ENCODE measurements around the gene BMI1.

BMI1 gene

GRCh38 chr10:22319980-22320558 is 830 bp upstream of the BMI1 start:
- no peak for DNase-seq

DNA sequence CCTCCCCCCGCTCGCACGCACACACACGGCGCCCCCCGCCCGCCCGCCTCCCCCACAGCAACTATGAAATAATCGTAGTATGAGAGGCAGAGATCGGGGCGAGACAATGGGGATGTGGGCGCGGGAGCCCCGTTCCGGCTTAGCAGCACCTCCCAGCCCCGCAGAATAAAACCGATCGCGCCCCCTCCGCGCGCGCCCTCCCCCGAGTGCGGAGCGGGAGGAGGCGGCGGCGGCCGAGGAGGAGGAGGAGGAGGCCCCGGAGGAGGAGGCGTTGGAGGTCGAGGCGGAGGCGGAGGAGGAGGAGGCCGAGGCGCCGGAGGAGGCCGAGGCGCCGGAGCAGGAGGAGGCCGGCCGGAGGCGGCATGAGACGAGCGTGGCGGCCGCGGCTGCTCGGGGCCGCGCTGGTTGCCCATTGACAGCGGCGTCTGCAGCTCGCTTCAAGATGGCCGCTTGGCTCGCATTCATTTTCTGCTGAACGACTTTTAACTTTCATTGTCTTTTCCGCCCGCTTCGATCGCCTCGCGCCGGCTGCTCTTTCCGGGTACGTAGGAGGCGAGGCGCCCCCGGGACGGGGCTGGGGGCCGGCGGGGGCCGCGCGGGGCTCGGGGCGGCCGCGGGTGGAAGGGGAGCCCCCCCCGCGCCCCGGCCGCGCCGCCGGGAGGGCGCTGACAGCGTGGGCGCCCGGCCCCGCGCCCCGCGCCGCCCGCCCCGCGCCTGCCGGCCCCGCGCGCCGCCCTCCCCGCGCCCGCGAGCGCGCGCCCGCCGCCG is 441 bp downstream of the BMI1 start:
- peak; percentile 43 for DNase-seq

GRCh38 chr10:22321924-22322640 is 1.2 kb downstream of the BMI1 start:
- DNase-seq = no peak

- DNase-seq = no peak
These were observed 1.8 kb downstream of the BMI1 start for GRCh38 chr10:22322641-22323160.

DNA sequence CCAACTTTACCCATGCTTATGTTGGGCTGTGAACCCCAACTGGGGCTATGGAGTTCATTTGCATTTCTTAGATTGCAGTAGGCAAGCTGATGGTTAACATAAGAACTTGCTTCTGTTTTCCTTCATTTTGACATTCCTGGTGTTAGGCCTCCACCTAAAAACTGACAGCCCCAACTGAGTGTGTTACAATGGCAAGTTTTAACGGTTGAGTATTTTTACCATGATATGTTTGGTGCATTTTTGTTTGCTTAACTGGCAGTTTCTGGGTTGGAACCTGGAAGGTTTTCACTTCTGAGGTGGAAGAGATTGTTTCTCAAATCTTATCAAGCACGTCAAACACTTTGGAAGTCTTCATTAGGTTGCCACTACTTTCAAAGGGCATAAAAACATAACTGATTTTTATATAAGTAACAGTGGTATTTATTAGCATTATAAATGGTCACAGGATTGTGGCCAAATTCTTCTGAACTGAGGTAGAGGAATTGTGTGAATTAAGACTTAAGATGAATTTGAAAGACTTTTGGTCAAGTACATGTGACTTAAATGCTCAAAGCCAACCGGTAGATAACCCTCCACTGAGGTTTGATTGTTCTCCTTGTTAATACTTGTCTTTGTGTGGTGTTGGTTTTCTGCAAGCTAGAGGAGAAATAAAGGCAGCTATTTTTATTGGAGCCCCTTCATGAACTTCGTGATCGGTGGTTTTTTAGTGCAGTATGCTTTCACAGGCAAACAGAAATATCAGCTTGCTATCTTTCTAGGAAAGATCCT is 2.8 kb downstream of the BMI1 start:
- DNase-seq = no peak

- DNase-seq = no peak
These were observed 3.5 kb downstream of the BMI1 start for GRCh38 chr10:22324413-22324812.

DNA sequence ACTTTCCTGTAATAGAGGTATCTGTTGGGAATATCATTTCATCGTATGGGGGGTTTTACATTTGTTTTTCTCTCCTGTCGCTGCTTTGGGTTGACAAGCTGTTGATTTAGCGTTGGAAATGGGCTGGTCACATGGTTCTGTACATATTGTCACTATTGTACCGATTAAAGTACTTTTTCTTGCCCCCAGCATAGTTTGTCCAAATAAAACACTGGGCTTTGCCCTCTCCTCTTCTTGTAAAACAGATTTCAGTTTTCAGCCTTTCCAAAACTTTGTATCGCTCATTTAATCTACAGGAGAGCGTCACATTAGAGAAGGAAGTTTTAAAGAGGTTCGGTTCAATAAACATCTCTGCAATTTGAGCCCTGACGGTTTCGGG is 4.0 kb downstream of the BMI1 start:
- DNase-seq = no peak

DNA sequence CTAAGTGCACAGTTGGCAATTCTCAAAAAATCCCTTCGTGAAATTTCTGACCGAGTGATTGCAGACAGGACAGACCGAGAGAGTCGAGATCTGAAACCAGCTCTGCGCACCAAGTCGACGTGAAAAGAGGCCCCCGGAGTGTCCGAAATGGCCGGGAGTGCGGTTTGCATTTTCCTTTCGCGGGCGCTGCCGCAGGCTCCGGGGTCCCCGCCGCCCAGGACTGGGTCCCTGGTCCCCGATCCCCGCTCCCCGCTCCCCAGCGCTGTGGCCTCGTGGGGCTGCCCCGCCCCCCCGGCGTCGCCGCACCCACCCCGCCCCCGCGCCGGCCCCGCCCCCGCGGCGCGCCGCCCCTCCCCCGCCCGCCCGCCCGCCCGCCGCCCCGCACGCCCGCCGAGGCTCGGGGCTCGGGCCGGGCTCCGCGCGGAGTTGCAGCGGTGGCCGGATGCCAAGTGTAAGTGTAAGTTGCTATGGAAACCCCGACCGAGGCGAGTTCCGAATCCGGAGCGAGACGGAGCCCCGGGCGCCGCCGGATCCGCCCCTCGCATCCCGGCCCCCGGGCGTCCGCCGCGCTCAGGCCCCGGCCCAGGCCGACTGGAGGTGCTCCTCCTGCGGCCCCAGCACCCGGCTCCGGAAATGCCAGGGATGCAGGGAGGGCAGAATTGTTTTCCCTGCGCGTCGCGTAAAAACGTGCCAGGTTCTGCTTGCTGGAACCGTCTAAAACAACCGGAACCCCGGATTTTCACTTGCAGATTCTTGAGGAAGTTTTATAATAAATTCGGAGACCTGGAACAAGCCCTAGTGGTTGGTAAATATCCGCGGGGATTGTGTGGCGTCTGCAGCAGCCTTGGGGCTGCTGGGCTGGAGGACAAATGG is 4.6 kb downstream of the BMI1 start:
- peak; percentile 57 for DNase-seq

- DNase-seq = no peak
These were observed 5.3 kb downstream of the BMI1 start for GRCh38 chr10:22326145-22326702.

GRCh38 chr10:22329150-22329549 is 8.3 kb downstream of the BMI1 start:
- no peak for DNase-seq

GRCh38 chr10:22332116-22332692 is 11.3 kb downstream of the BMI1 start:
- DNase-seq = no peak

DNA sequence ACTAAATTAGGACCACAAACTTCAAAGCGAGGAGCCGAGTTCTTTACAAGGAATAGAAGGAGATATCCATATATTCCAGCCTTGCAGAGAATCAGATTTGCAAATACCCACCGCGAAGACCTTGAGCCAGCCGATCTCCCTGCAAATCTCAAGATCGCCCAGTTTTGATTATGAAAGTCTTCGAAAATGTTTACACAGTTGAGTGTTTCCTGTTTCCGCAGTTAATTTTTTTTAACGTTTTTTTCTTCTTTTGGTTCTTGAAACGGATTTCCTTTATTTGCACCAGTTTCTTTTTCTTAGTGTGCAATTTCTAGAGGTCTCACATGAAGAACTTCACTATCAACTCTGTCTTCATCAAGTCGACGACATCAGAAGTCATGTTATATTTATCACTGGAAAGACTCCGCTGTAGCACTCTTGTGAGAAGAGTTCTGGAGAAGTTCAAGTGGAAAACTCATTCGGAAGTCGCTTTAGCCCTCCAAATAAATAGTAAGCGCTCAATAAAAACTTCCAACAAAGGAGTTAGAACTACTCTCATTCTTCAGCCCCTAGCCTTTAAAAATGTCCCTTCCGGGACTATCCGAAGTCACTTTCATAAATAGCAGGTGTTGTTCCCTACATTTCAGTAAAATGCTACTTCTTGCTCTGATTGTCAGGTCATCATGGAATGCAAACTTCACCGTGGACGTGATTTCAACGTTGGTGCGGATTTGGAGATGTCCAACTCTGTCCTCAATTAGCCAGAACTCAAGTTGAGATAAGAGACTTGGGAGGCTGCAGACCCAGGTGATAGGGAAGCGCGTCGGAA is 12.5 kb downstream of the BMI1 start:
- DNase-seq = no peak

- no peak for DNase-seq
These were observed 13.0 kb downstream of the BMI1 start for GRCh38 chr10:22333975-22334282.

GRCh38 chr10:22334414-22335172 is 13.7 kb downstream of the BMI1 start:
- DNase-seq = no peak

DNA sequence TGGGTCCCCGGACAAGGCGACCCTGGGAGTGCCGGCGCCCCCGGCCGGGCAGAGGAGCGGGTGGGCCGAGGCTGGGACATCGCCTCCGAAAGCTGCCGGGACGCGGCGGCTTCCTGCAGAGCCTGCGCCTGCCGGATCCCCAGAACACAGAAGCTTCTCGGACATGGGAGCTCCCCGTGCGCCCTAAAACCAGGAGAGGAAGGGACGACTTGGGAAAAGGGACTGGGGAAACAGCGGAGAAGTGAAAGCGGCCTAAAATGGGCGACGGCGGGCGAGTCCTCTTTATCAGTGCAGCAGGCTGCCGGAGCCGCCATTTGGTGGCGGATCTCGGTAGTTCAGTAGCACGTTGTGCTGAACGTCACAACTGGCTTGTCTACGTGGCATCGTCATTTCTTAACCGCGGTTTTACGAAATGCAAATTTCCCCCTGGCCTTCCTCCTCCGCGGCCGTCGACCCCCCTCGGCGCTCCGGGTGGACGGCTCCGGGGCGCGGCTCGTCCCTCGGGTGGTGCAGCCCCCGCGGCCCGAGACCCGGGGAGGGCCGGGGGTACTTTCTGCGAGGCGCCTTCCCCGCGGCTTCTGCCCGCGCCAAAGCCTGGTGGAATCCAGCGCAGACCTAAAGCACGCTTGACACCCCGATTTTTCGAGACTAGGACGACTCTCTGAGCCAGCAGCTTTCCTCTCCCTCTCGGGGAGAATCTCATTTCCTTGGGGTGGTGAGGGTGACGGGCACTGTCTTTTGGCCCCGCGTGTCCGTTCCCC is 14.5 kb downstream of the BMI1 start:
- DNase-seq = peak; percentile 40

GRCh38 chr10:22338185-22338900 is 17.4 kb downstream of the BMI1 start:
- no peak for DNase-seq

DNA sequence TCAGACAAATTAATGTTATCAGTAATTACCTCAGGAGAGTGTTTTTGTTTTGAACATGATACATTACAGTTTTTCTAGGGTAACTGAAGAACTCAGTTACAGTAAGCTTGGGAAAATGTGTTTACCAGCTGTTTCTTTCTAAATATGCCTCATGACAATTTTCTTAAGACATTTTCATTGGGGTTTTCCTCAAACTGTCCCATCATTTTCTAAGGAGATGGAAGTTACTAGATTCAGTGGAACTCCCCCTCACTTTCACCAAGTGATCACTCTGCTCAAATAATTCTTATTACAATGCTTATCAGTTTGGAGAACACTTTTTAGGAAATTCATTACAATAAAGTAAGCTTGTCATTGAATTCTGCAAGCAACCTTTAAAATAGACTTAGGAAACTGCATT is 18.0 kb downstream of the BMI1 start:
- no peak for DNase-seq

DNA sequence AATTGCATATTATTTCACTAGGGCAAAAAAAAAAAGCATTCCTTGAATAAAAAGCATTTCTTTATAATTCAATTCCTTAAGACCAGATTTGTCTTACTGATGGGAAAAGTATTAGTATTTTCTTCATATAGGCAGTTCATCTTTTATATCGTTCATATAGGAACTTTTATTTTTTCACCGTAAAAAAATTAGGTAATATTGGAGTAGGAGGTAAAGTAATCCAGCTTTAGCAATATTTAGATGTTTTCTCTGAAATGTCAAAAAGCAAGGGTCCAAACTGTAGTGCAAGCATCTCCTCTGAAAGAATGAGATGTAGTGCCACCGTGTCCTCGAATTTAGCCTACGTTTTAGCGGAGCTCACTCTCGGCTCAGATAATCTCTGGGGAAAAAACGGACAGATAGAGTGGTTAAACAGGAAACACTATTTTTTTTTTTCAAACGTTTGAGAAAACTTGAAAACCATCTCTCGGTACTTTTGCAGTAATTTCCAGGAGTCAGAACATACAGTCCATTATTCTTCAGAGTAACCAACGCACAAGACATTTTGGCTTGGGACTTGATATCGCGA is 18.9 kb downstream of the BMI1 start:
- DNase-seq = no peak
